HepG2 (cell line): ENCODE measurements around the gene IGFN1. TPM values are rescaled to one million over a fixed set of nuclear protein-coding genes. Genes with fewer than 3 reads are reported as not detected.

ENCODE experiments used
- ATAC-seq: fragments of 200-7000 bp; cut with Tn5 transposase; 3 replicates; pipeline ENCODE4 v1.9.1; 2020; ENCODE audit warnings: mild to moderate bottlenecking, moderate library complexity
- BruUV-seq: library from RNA; stranded (reverse); fragments of 400-500 nt; replicated peaks from 2 replicates; lab custom pipeline; 2021; lab: Mats Ljungman, UMichigan
- CTCF ChIA-PET: fragments of 300-600 bp; formaldehyde crosslinking; extraction: SDS; loops from one replicate; lab custom pipeline; 2021; ENCODE audit warnings: low total read pairs, inconsistent platforms, low intra/inter-chr PET ratio; lab: Yijun Ruan, JAX
- POLR2A ChIA-PET: fragments of 350-600 bp; sonication (Branson Sonifier 250); formaldehyde crosslinking; loops from one replicate; lab custom pipeline; 2020; ENCODE audit warnings: antibody characterized with exemption, inconsistent platforms; lab: Yijun Ruan, JAX
- DNase-seq: peaks from one replicate; pipeline ENCODE4 v3.0.0-alpha.2; 2015; ENCODE audit warnings: low spot score
- FAIRE-seq: peaks from 3 replicates; lab custom pipeline; 2011; peaks lifted over from hg19 to GRCh38; lab: Jason Lieb, UNC
- H2AFZ ChIP-seq: one replicate; pipeline ENCODE4 v1.6.1; 2011; ENCODE audit warnings: low read length, inconsistent platforms
- H3K27ac ChIP-seq: fragments of 300-600 bp; 3 replicates; pipeline ENCODE4 v1.8.0; 2011; ENCODE audit warnings: mixed run types, mild to moderate bottlenecking, mixed read lengths, low read length, inconsistent platforms; ENCODE audit not compliant: insufficient read depth; ENCODE audit errors: extremely low read length
- H3K27me3 ChIP-seq, 2 experiments: fragments of 200-600 bp in 1 of 2; 2 replicates in 1 of 2; 3 replicates in 1 of 2; pipeline versions ENCODE4 v1.6.0 to v1.8.0; 2011; ENCODE audit warnings: low read length in 2 of 2, mild to moderate bottlenecking in 2 of 2, moderate library complexity in 2 of 2, inconsistent platforms in 1 of 2; ENCODE audit not compliant: insufficient read depth in 2 of 2, control insufficient read depth in 1 of 2
- H3K36me3 ChIP-seq, 2 experiments: fragments of 200-600 bp in 1 of 2; replicated peaks in 1 of 2; 2 replicates in 1 of 2; 3 replicates in 1 of 2; pipeline versions ENCODE4 v1.5.1 to v1.8.0; 2011; ENCODE audit warnings: low read length in 2 of 2, inconsistent platforms in 1 of 2; ENCODE audit not compliant: insufficient read depth in 2 of 2, control insufficient read depth in 1 of 2
- H3K4me1 ChIP-seq: 2 replicates; pipeline ENCODE4 v1.5.1; 2012; ENCODE audit warnings: low read length, inconsistent platforms; ENCODE audit not compliant: insufficient read depth
- H3K4me2 ChIP-seq: 2 replicates; pipeline ENCODE4 v1.6.0; 2011; ENCODE audit warnings: low read depth, low read length, inconsistent platforms
- H3K4me3 ChIP-seq, 3 experiments: fragments of 200-600 bp in 1 of 3; sonication (generic), shearing (Covaris generic) in 1 of 3; replicated peaks in 1 of 3; 2 replicates each; pipeline ENCODE4 v1.5.1; 2011 to 2016; ENCODE audit warnings: low read length in 3 of 3, inconsistent platforms in 2 of 3, low read depth in 2 of 3, mild to moderate bottlenecking in 2 of 3, control low read depth in 1 of 3, mixed read lengths in 1 of 3; ENCODE audit not compliant: insufficient read depth in 1 of 3
- H3K79me2 ChIP-seq: one replicate; pipeline ENCODE4 v1.6.1; 2011; ENCODE audit warnings: low read length, inconsistent platforms; ENCODE audit not compliant: insufficient read depth
- H3K9ac ChIP-seq: 2 replicates; pipeline ENCODE4 v1.6.0; 2011; ENCODE audit warnings: mild to moderate bottlenecking, low read depth, low read length, inconsistent platforms; ENCODE audit not compliant: insufficient read depth
- H3K9me3 ChIP-seq: 2 replicates; pipeline ENCODE4 v1.5.1; 2012; ENCODE audit warnings: mild to moderate bottlenecking, low read length
- H4K20me1 ChIP-seq: 2 replicates; pipeline ENCODE4 v1.6.0; 2011; ENCODE audit warnings: inconsistent platforms, mild to moderate bottlenecking, low read length, moderate library complexity; ENCODE audit not compliant: insufficient read depth
- ARNT2 ChIP-seq: sonication (generic); formaldehyde crosslinking; IDR thresholded peaks from 2 replicates; pipeline ENCODE4 v1.8.0; 2022; ENCODE audit warnings: mild to moderate bottlenecking, low read depth, missing genetic modification reagents, moderate library complexity
- ASH2L ChIP-seq: fragments of 300-600, 200-600 bp; sonication (generic); IDR thresholded peaks from 2 replicates; pipeline ENCODE4 v1.7.0; 2017; ENCODE audit warnings: low read depth, mild to moderate bottlenecking, moderate library complexity, mixed read lengths, low read length; ENCODE audit not compliant: insufficient read length
- ATF5 ChIP-seq: sonication (generic); formaldehyde crosslinking; IDR thresholded peaks from 2 replicates; pipeline ENCODE4 v1.4.0; 2020; ENCODE audit warnings: mild to moderate bottlenecking, low read depth, missing genetic modification reagents
- CC2D1A ChIP-seq: sonication (generic); formaldehyde crosslinking; IDR thresholded peaks from 2 replicates; pipeline ENCODE4 v1.8.1; 2023; ENCODE audit warnings: mild to moderate bottlenecking, missing genetic modification reagents
- HDAC2 ChIP-seq: sonication (generic); formaldehyde crosslinking; IDR thresholded peaks from 2 replicates; pipeline ENCODE4 v1.4.0; 2020; ENCODE audit warnings: missing genetic modification reagents
- HNRNPL ChIP-seq: fragments of 200-400 bp; formaldehyde crosslinking; IDR thresholded peaks from 2 replicates; pipeline ENCODE4 v1.6.1; 2017; ENCODE audit warnings: mild to moderate bottlenecking, low read depth, low read length
- KDM6A ChIP-seq: IDR thresholded peaks from 2 replicates; pipeline ENCODE4 v1.6.1; 2016; ENCODE audit warnings: low read depth
- KLF9 ChIP-seq: IDR thresholded peaks from 2 replicates; pipeline ENCODE4 v1.6.1; 2016; ENCODE audit warnings: low read depth
- MXD1 ChIP-seq: sonication (generic); formaldehyde crosslinking; IDR thresholded peaks from 2 replicates; pipeline ENCODE4 v1.4.0; 2020; ENCODE audit warnings: mild to moderate bottlenecking, missing genetic modification reagents
- MYC ChIP-seq: sonication (generic); formaldehyde crosslinking; IDR thresholded peaks from 2 replicates; pipeline ENCODE4 v1.9.0; 2021; ENCODE audit warnings: missing genetic modification reagents, borderline replicate concordance
- SIX1 ChIP-seq: sonication (generic); formaldehyde crosslinking; IDR thresholded peaks from 2 replicates; pipeline ENCODE4 v1.4.0; 2020; ENCODE audit warnings: missing genetic modification reagents, borderline replicate concordance
- SMAD1 ChIP-seq: sonication (generic); formaldehyde crosslinking; IDR thresholded peaks from 2 replicates; pipeline ENCODE4 v1.4.0; 2020; ENCODE audit warnings: missing genetic modification reagents, low read depth, mild to moderate bottlenecking, borderline replicate concordance
- TRIM24 ChIP-seq: sonication (generic); formaldehyde crosslinking; IDR thresholded peaks from 2 replicates; pipeline ENCODE4 v1.8.0; 2022; ENCODE audit warnings: mild to moderate bottlenecking, missing genetic modification reagents
- ZNF280B ChIP-seq: sonication (generic); formaldehyde crosslinking; IDR thresholded peaks from 2 replicates; pipeline ENCODE4 v1.5.0; 2020; ENCODE audit warnings: missing genetic modification reagents, mild to moderate bottlenecking, borderline replicate concordance
- ZNF354B ChIP-seq: sonication (generic); formaldehyde crosslinking; IDR thresholded peaks from 2 replicates; pipeline ENCODE4 v1.8.0; 2022; ENCODE audit warnings: mild to moderate bottlenecking, missing genetic modification reagents
- ZNF546 ChIP-seq: sonication (generic); formaldehyde crosslinking; conservative IDR thresholded peaks from 2 replicates; pipeline ENCODE4 v1.8.1; 2023; ENCODE audit warnings: mild to moderate bottlenecking, missing genetic modification reagents
- ZNF83 ChIP-seq: sonication (generic); formaldehyde crosslinking; IDR thresholded peaks from 2 replicates; pipeline ENCODE4 v1.4.0; 2020; ENCODE audit warnings: missing genetic modification reagents, mild to moderate bottlenecking, borderline replicate concordance
- WGBS: methylation state at CpG from one replicate; pipeline ENCODE4 v1.1.6; 2017; ENCODE audit warnings: low lambda C conversion rate; 5-methylcytosine and 5-hydroxymethylcytosine counted together
- in situ Hi-C: cut with HindIII; loops from 2 replicates; pipeline ENCODE4 v1.10.0; 2017; ENCODE audit warnings: low pct_unique_long_range_greater_than_20kb; ENCODE audit not compliant: extremely low pct_ligation_motif_present
- intact Hi-C: fragments of 100-400 bp; cut with micrococcal nuclease; formaldehyde crosslinking; loops from one replicate; pipeline ENCODE4 v1.10.0; 2022; ENCODE audit not compliant: unreplicated experiment
- polyA plus RNA-seq, 8 experiments: library from polyadenylated mRNA; depleted of rRNA in 3 of 8; stranded (reverse) in 7 of 8; unstranded in 1 of 8; fragments of >200 nt; fragmentation: Illumina TruSeq in 4 of 8; extraction: Trizol in 4 of 8; gene quantifications; 2 replicates each; pipeline versions ENCODE4 v1.2.1 to v1.2.3, GENCODE V29; 2011 to 2016; ENCODE audit warnings: low read depth in 4 of 8, missing spikeins in 1 of 8, mixed read lengths in 1 of 8; ENCODE audit not compliant: insufficient read depth in 1 of 8
- total RNA-seq, 5 experiments: library from RNA; depleted of rRNA; stranded (reverse); fragments of >200 nt; fragmentation: Illumina TruSeq; extraction: Trizol; gene quantifications; 2 replicates each; pipeline ENCODE4 v1.2.3, GENCODE V29; 2016; ENCODE audit warnings: low read depth in 1 of 5
- TF ChIP-seq, protein P1 (sequence below): IDR thresholded peaks from 2 replicates; pipeline ENCODE4 v1.6.1; 2016; ENCODE audit warnings: control low read depth
- TF ChIP-seq, protein P2 (sequence below): IDR thresholded peaks from 2 replicates; pipeline ENCODE4 v1.6.1; 2018; ENCODE audit warnings: missing genetic modification reagents, mild to moderate bottlenecking, missing compliant biosample characterization

The IGFN1 gene
- total and polyA plus RNA-seq, 2 of the 13 experiments (the other 11 are each of a cell fraction or from before 2014, with no cell fraction given): 0.04 to 0.05 TPM

DNA sequence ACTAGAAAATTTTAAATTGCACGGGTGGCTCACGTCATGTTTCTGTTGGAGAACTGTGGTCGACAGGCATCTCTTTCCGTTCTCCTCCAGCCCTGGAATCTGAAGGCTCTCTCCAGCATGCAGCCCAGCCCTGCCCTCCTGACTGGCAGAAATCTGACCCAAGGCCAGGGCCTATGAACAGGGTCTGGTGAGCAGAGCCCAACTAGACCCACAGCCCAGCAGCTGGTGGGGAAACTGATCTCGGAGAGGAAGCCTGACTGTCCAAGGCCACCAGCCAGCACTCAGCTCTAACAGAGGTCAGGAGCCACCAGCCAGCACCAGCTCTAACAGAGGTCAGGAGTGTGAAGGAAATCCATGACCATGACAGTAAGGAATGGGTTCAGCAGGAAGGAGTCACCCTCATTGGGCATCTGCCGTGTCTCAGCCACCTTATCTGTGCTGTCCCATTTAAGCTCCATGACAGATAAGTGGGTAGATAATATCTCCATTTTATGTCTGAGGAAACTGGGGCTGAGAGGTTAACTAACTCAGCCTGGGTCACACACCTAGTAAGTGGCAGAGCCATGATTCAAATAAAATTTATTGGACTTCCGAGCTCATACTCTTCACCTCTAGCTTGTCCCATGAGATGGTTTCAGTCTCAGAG is 72.5 kb downstream of the IGFN1 start:
- peaks cover 5 to 34% of the 10 kb centered on the region in 2 experiments; a peak in 4 of 5 replicates for H3K27me3 ChIP-seq
- intact Hi-C loops: no loop called here
- no peak overlapping the region for H3K4me2 ChIP-seq
- no TSS peak for BruUV-seq
- no peak overlapping the region for H3K9ac ChIP-seq
- H3K9me3 ChIP-seq: no peaks in the 10 kb centered on the region
- H3K36me3 ChIP-seq: no peaks in the 10 kb centered on the region
- no peak overlapping the region for H3K4me3 ChIP-seq
- ATAC-seq (no peak), FAIRE-seq (no peak), DNase-seq (no peak)
- H4K20me1 ChIP-seq: no peaks in the 10 kb centered on the region
- H3K79me2 ChIP-seq: no peaks in the 10 kb centered on the region
- no peak overlapping the region for H2AFZ ChIP-seq
- no peak overlapping the region for H3K27ac ChIP-seq
- POLR2A ChIA-PET: no interaction called here
- WGBS: 10% methylated on average over 7 of the region's 7 CpGs
- in situ Hi-C loops: loop anchor here (5.0 kb wide), 1 partner anchor 104 kb away; no protein-coding TSS in a partner anchor
- CTCF ChIA-PET: no interaction called here
- H3K4me1 ChIP-seq: no peaks in the 10 kb centered on the region
- TF ChIP-seq KLF9 (CRISPR knock-in tag): no peak
- no peak for TF ChIP-seq TRIM24 (CRISPR knock-in tag)
- no peak for TF ChIP-seq ATF5 (CRISPR knock-in tag)
- TF ChIP-seq ZNF83 (CRISPR knock-in tag): no peak
- TF ChIP-seq HDAC2 (CRISPR knock-in tag): no peak
- no peak for TF ChIP-seq KDM6A (CRISPR knock-in tag)
- TF ChIP-seq, protein P1, sequence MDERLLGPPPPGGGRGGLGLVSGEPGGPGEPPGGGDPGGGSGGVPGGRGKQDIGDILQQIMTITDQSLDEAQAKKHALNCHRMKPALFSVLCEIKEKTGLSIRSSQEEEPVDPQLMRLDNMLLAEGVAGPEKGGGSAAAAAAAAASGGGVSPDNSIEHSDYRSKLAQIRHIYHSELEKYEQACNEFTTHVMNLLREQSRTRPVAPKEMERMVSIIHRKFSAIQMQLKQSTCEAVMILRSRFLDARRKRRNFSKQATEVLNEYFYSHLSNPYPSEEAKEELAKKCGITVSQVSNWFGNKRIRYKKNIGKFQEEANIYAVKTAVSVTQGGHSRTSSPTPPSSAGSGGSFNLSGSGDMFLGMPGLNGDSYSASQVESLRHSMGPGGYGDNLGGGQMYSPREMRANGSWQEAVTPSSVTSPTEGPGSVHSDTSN (CRISPR knock-in tag): no peak
- TF ChIP-seq ZNF546 (CRISPR knock-in tag): no peak
- TF ChIP-seq SIX1: no peak
- no peak for TF ChIP-seq ASH2L
- TF ChIP-seq, protein P2, sequence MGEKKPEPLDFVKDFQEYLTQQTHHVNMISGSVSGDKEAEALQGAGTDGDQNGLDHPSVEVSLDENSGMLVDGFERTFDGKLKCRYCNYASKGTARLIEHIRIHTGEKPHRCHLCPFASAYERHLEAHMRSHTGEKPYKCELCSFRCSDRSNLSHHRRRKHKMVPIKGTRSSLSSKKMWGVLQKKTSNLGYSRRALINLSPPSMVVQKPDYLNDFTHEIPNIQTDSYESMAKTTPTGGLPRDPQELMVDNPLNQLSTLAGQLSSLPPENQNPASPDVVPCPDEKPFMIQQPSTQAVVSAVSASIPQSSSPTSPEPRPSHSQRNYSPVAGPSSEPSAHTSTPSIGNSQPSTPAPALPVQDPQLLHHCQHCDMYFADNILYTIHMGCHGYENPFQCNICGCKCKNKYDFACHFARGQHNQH (CRISPR knock-in tag): no peak
- no peak for TF ChIP-seq MXD1 (CRISPR knock-in tag)
- no peak for TF ChIP-seq ZNF354B (CRISPR knock-in tag)
- no peak for TF ChIP-seq SMAD1 (CRISPR knock-in tag)
- TF ChIP-seq ZNF280B (CRISPR knock-in tag): no peak
- no peak for TF ChIP-seq MYC (CRISPR knock-in tag)
- TF ChIP-seq CC2D1A: no peak
- TF ChIP-seq HNRNPL: no peak
- no peak for TF ChIP-seq ARNT2 (CRISPR knock-in tag)
